GM12891 (cell line): ENCODE results near the gene ALDH7A1.

Source experiments
- DNase-seq: peaks from one replicate; pipeline ENCODE4 v3.0.0; 2011; ENCODE audit warnings: low spot score; ENCODE audit not compliant: insufficient read length
- FAIRE-seq: peaks from 2 replicates; lab custom pipeline; 2011; peaks lifted over from hg19 to GRCh38; lab: Jason Lieb, UNC
- PAX5 ChIP-seq: IDR thresholded peaks from 2 replicates; pipeline ENCODE4 v1.6.1; 2011; ENCODE audit warnings: low read length, moderate library complexity, mild to moderate bottlenecking; ENCODE audit not compliant: insufficient read depth, severe bottlenecking
- POLR2A ChIP-seq: IDR thresholded peaks from 2 replicates; pipeline ENCODE4 v1.6.1; 2011; ENCODE audit warnings: low read depth, low read length, control low read depth
- POLR2AphosphoS5 ChIP-seq: IDR thresholded peaks from 2 replicates; pipeline ENCODE4 v1.6.1; 2011; ENCODE audit warnings: low read depth, low read length, control low read depth
- POU2F2 ChIP-seq: IDR thresholded peaks from 2 replicates; pipeline ENCODE4 v1.6.1; 2011; ENCODE audit warnings: low read depth, mild to moderate bottlenecking, control low read depth, low read length, moderate library complexity
- SPI1 ChIP-seq: IDR thresholded peaks from 2 replicates; pipeline ENCODE4 v1.6.1; 2011; ENCODE audit warnings: low read depth, low read length, control low read depth
- TAF1 ChIP-seq: IDR thresholded peaks from 2 replicates; pipeline ENCODE4 v1.6.1; 2011; ENCODE audit warnings: low read depth, low read length, control low read depth

The ALDH7A1 gene

GRCh38 chr5:126492939-126493338 lies 102.1 kb downstream of the ALDH7A1 start:
- no peak for DNase-seq
- FAIRE-seq, result no peak
- TF ChIP-seq PAX5 (no peak), POLR2AphosphoS5 (no peak), SPI1 (no peak), POU2F2 (no peak), POLR2A (no peak), TAF1 (no peak)

- DNase-seq (no peak), FAIRE-seq (no peak)
- TF ChIP-seq POU2F2, result no peak
- TF ChIP-seq SPI1, result no peak
- no peak for TF ChIP-seq POLR2AphosphoS5
- TF ChIP-seq PAX5, result no peak
- no peak for TF ChIP-seq POLR2A
- no peak for TF ChIP-seq TAF1
Observed at GRCh38 chr5:126490167-126490940, 104.7 kb downstream of the ALDH7A1 start.

GRCh38 chr5:126488443-126489065 lies 106.5 kb downstream of the ALDH7A1 start:
- DNase-seq, result no peak
- no peak for FAIRE-seq
- TF ChIP-seq POLR2A (no peak), SPI1 (no peak), POLR2AphosphoS5 (no peak), TAF1 (no peak), POU2F2 (no peak), PAX5 (no peak)

- FAIRE-seq (no peak), DNase-seq (no peak)
- TF ChIP-seq TAF1, result no peak
- TF ChIP-seq POLR2AphosphoS5, result no peak
- TF ChIP-seq POLR2A, result no peak
- no peak for TF ChIP-seq PAX5
- no peak for TF ChIP-seq POU2F2
- TF ChIP-seq SPI1, result no peak
Observed at GRCh38 chr5:126487596-126487995, 107.4 kb downstream of the ALDH7A1 start.

GRCh38 chr5:126486332-126486731 lies 108.7 kb downstream of the ALDH7A1 start:
- TF ChIP-seq SPI1, result no peak
- TF ChIP-seq TAF1, result no peak
- no peak for TF ChIP-seq POLR2A
- TF ChIP-seq PAX5, result no peak
- no peak for TF ChIP-seq POLR2AphosphoS5
- no peak for TF ChIP-seq POU2F2
- DNase-seq (no peak), FAIRE-seq (no peak)

GRCh38 chr5:126484253-126484652 lies 110.8 kb downstream of the ALDH7A1 start:
- TF ChIP-seq SPI1 (no peak), POLR2A (no peak), TAF1 (no peak), PAX5 (no peak), POU2F2 (no peak), POLR2AphosphoS5 (no peak)
- no peak for FAIRE-seq
- DNase-seq, result no peak

- DNase-seq (no peak), FAIRE-seq (no peak)
- no peak for TF ChIP-seq SPI1
- TF ChIP-seq POLR2A, result no peak
- no peak for TF ChIP-seq POU2F2
- TF ChIP-seq TAF1, result no peak
- no peak for TF ChIP-seq POLR2AphosphoS5
Observed at GRCh38 chr5:126483156-126483555, 111.9 kb downstream of the ALDH7A1 start.

GRCh38 chr5:126482591-126482990 lies 112.4 kb downstream of the ALDH7A1 start:
- TF ChIP-seq PAX5 (no peak), TAF1 (no peak), SPI1 (no peak)
- FAIRE-seq (no peak), DNase-seq (no peak)

- DNase-seq (no peak), FAIRE-seq (no peak)
- no peak for TF ChIP-seq POLR2AphosphoS5
- no peak for TF ChIP-seq POU2F2
- no peak for TF ChIP-seq TAF1
- no peak for TF ChIP-seq SPI1
- no peak for TF ChIP-seq PAX5
- TF ChIP-seq POLR2A, result no peak
Observed at GRCh38 chr5:126481243-126481642, 113.8 kb downstream of the ALDH7A1 start.
